ENCODE results near the gene TMEM63B.

Gene TMEM63B

GRCh38 chr6:44201200-44201599 lies 73.8 kb downstream of the TMEM63B start:
- Mint-ChIP-seq H3K27me3 (no peaks in the 10 kb centered on the region), H3K9me3 (no peaks in the 10 kb centered on the region), H3K4me3 (no peak overlapping the region), H3K27ac (no peak overlapping the region), H3K4me1 (ENCODE audit: low read depth) (peaks cover 6% of the 10 kb centered on the region), H3K36me3 (ENCODE audit: low read depth) (no peaks in the 10 kb centered on the region)
- intact Hi-C loops (cut with micrococcal nuclease): no loop called here

DNA sequence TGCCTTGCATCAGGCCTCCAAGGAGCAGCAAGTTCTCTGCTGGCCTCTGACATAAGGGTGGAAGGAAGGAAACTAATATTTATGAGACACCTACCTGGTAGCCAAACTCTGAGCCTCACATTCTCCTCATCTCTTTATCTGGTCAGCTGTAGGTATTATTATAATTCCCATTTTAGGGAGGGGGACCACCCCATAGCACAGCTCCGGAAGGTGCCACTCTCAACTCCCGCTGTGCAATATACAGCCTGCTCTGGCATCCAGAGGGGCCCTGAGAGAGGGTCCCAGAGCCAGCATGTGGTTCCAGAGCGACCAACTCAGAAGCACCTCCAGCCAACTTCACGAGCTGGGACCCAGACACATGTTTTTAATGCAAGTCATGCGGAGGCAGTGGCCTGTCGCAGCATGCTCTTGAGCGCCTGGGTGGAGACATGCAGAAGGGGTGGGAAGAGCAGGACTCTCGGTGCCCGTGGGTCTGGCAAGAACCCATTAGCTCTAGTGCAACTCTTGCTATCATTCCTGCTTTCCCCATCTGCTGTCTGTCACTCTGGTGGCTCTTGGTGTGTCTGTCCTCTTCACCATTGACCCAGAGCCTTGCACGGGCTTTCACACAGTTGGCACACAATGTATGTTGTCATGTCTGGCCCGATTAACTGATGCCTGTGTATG lies 74.4 kb downstream of the TMEM63B start:
- intact Hi-C loops (cut with micrococcal nuclease): no loop called here
- no peaks in the 10 kb centered on the region for H3K9me3 Mint-ChIP-seq
- H3K27ac Mint-ChIP-seq: no peak overlapping the region
- H3K4me1 Mint-ChIP-seq (ENCODE audit: low read depth): peaks cover 6% of the 10 kb centered on the region
- no peak overlapping the region for H3K4me3 Mint-ChIP-seq
- H3K27me3 Mint-ChIP-seq: no peaks in the 10 kb centered on the region
- no peaks in the 10 kb centered on the region for H3K36me3 Mint-ChIP-seq (ENCODE audit: low read depth)

DNA sequence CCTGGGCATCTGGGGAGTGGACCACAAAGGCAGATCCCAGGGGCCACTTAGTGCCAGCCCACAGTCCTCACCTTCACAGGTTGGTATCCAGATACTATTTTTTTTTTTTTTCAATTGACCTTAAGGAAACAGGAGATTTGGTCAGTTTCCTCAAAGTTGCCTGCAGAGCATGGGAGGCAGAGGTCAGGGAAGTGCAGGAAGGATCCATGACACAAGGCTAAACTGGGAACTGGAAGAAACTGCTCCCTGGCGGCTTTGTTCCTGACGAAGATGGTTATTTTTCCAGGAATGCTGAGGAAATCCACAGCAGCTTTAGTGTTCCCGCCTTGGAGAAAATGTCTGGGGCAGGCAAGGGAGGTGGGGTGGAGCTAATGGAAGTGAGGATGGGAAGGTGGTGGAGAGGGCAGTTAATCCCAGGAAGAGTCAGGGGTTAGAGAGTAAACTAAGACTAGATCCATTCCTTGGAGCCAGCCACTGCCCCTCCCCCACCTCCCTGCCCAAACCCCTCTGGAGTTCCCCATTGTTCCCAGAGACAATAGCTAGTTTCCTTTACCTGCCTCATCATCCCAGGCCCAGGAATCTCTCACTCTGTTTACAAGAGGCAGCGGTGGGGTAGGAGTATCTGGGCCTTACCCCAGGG lies 75.1 kb downstream of the TMEM63B start:
- Mint-ChIP-seq H3K27me3 (no peaks in the 10 kb centered on the region), H3K27ac (no peak overlapping the region), H3K9me3 (no peaks in the 10 kb centered on the region), H3K4me3 (no peak overlapping the region), H3K4me1 (ENCODE audit: low read depth) (peaks cover 6% of the 10 kb centered on the region), H3K36me3 (ENCODE audit: low read depth) (no peaks in the 10 kb centered on the region)
- intact Hi-C loops (cut with micrococcal nuclease): no loop called here

- no peak overlapping the region for H3K4me3 Mint-ChIP-seq
- H3K4me1 Mint-ChIP-seq (ENCODE audit: low read depth): peaks cover 6% of the 10 kb centered on the region
- intact Hi-C loops (cut with micrococcal nuclease): no loop called here
- no peak overlapping the region for H3K27ac Mint-ChIP-seq
- no peaks in the 10 kb centered on the region for H3K36me3 Mint-ChIP-seq (ENCODE audit: low read depth)
- no peaks in the 10 kb centered on the region for H3K9me3 Mint-ChIP-seq
- no peaks in the 10 kb centered on the region for H3K27me3 Mint-ChIP-seq
Measured at GRCh38 chr6:44202972-44203750, 75.8 kb downstream of the TMEM63B start.

- H3K27me3 Mint-ChIP-seq: no peaks in the 10 kb centered on the region
- intact Hi-C loops (cut with micrococcal nuclease): no loop called here
- no peaks in the 10 kb centered on the region for H3K9me3 Mint-ChIP-seq
- H3K4me1 Mint-ChIP-seq (ENCODE audit: low read depth): peaks cover 6% of the 10 kb centered on the region
- no peak overlapping the region for H3K27ac Mint-ChIP-seq
- H3K4me3 Mint-ChIP-seq: no peak overlapping the region
- H3K36me3 Mint-ChIP-seq (ENCODE audit: low read depth): no peaks in the 10 kb centered on the region
Measured at GRCh38 chr6:44203955-44204354, 76.6 kb downstream of the TMEM63B start.
